HG02763 (cell line): ENCODE measurements around the gene ADGRG6.

Experiments
- ATAC-seq: cut with Tn5 transposase; IDR thresholded peaks from one replicate; pipeline ENCODE4 v1.9.1; 2021; ENCODE audit warnings: mild to moderate bottlenecking, moderate library complexity; ENCODE audit not compliant: unreplicated experiment

Gene ADGRG6

GRCh38 chr6:142320366-142320765, 18.6 kb downstream of the ADGRG6 start:
- no peak for ATAC-seq

- ATAC-seq, result no peak
Measured at GRCh38 chr6:142321451-142321850, 19.6 kb downstream of the ADGRG6 start.

- no peak for ATAC-seq
Measured at GRCh38 chr6:142322066-142322465, 20.3 kb downstream of the ADGRG6 start.

- no peak for ATAC-seq
Measured at GRCh38 chr6:142322504-142323198, 20.8 kb downstream of the ADGRG6 start.

- no peak for ATAC-seq
Measured at GRCh38 chr6:142323377-142323776, 21.6 kb downstream of the ADGRG6 start.

- ATAC-seq, result no peak
Measured at GRCh38 chr6:142324111-142324510, 22.3 kb downstream of the ADGRG6 start.

- no peak for ATAC-seq
Measured at GRCh38 chr6:142325111-142325510, 23.3 kb downstream of the ADGRG6 start.

- no peak for ATAC-seq
Measured at GRCh38 chr6:142326540-142326939, 24.7 kb downstream of the ADGRG6 start.

- no peak for ATAC-seq
Measured at GRCh38 chr6:142328070-142328469, 26.3 kb downstream of the ADGRG6 start.

GRCh38 chr6:142329486-142330113, 27.8 kb downstream of the ADGRG6 start:
- no peak for ATAC-seq

- no peak for ATAC-seq
Measured at GRCh38 chr6:142331075-142331551, 29.3 kb downstream of the ADGRG6 start.

- no peak for ATAC-seq
Measured at GRCh38 chr6:142331601-142332000, 29.8 kb downstream of the ADGRG6 start.

GRCh38 chr6:142332393-142333098, 30.7 kb downstream of the ADGRG6 start:
- ATAC-seq, result no peak

- ATAC-seq, result no peak
Measured at GRCh38 chr6:142333431-142333830, 31.6 kb downstream of the ADGRG6 start.

- ATAC-seq, result no peak
Measured at GRCh38 chr6:142334294-142334693, 32.5 kb downstream of the ADGRG6 start.

- no peak for ATAC-seq
Measured at GRCh38 chr6:142335415-142335814, 33.6 kb downstream of the ADGRG6 start.

- no peak for ATAC-seq
Measured at GRCh38 chr6:142336183-142336582, 34.4 kb downstream of the ADGRG6 start.

GRCh38 chr6:142336787-142337186, 35.0 kb downstream of the ADGRG6 start:
- no peak for ATAC-seq

- ATAC-seq, result no peak
Measured at GRCh38 chr6:142339113-142339512, 37.3 kb downstream of the ADGRG6 start.

- no peak for ATAC-seq
Measured at GRCh38 chr6:142339968-142340658, 38.3 kb downstream of the ADGRG6 start.

GRCh38 chr6:142341855-142342330, 40.1 kb downstream of the ADGRG6 start:
- no peak for ATAC-seq
